ENCODE data around the gene C6. TPM values are rescaled to one million over a fixed set of nuclear protein-coding genes. Genes with fewer than 3 reads are reported as not detected.

Gene C6
- total and polyA plus RNA-seq, 2 donors (not counting 1 experiment from before 2014, with no cell fraction given), result 0.07 TPM; not detected in 1

DNA sequence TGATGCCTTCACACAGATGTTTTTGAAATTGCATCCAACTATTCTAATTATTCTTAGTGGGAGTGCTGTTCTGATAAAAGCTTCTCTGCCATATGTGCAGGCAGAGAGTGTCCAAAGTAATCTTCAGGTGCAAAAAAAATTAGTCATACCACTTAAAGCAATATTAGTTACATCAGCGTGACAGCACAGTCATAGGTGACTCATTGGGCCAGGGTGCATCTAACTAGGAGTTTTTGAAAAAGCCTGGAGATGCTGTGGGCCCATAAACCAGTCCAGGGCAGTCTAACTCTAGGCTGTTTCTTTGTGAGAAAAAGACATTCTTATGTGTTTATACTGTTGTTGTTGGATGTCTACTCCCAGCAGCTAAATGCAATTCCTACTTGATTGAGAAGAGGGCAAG, 33.0 kb upstream of the C6 start:
- TF ChIP-seq, protein P1, sequence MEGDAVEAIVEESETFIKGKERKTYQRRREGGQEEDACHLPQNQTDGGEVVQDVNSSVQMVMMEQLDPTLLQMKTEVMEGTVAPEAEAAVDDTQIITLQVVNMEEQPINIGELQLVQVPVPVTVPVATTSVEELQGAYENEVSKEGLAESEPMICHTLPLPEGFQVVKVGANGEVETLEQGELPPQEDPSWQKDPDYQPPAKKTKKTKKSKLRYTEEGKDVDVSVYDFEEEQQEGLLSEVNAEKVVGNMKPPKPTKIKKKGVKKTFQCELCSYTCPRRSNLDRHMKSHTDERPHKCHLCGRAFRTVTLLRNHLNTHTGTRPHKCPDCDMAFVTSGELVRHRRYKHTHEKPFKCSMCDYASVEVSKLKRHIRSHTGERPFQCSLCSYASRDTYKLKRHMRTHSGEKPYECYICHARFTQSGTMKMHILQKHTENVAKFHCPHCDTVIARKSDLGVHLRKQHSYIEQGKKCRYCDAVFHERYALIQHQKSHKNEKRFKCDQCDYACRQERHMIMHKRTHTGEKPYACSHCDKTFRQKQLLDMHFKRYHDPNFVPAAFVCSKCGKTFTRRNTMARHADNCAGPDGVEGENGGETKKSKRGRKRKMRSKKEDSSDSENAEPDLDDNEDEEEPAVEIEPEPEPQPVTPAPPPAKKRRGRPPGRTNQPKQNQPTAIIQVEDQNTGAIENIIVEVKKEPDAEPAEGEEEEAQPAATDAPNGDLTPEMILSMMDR (conservative IDR thresholded peaks at IDR 0.05 in 1 of 2, IDR thresholded peaks at IDR 0.05 in 1 of 2; ENCODE audit: low read depth in 1 of 2, low read length in 2 of 2), result no peak
- TF ChIP-seq EZH2 (IDR thresholded peaks at IDR 0.05; ENCODE audit: low read length, missing control alignments), result no peak
- Histone ChIP-seq H3K4me1 (ENCODE audit: control insufficient read depth, extremely low read depth, insufficient read depth, low read length) (no peaks in the 10 kb centered on the region), H3K27ac (ENCODE audit: insufficient read depth, low read length) (no peak overlapping the region), H4K20me1 (ENCODE audit: control insufficient read depth, extremely low read depth, insufficient read depth, low read length) (no peaks in the 10 kb centered on the region), H3K27me3 (ENCODE audit: control insufficient read depth, insufficient read depth, low read length) (no peaks in the 10 kb centered on the region), H3K36me3 (ENCODE audit: control insufficient read depth, insufficient read depth, low read length) (no peaks in the 10 kb centered on the region), H3K79me2 (ENCODE audit: control insufficient read depth, insufficient read depth, low read length) (no peaks in the 10 kb centered on the region), H3K4me2 (ENCODE audit: extremely low read depth, insufficient read depth, low read length) (no peak overlapping the region), H3K4me3 (replicated peaks in 1 of 4; ENCODE audit: control extremely low read depth in 1 of 4, insufficient read depth in 1 of 4, low read depth in 3 of 4, low read length in 4 of 4) (no peak overlapping the region), H3K9ac (ENCODE audit: insufficient read depth, low read length) (no peak overlapping the region), H2AFZ (ENCODE audit: low read length) (no peak overlapping the region), H3K9me3 (ENCODE audit: control insufficient read depth, insufficient read depth, low read depth, low read length) (no peaks in the 10 kb centered on the region)
- peak; percentile 85 to 94 for DNase-seq (ENCODE audit: low read depth in 2 of 2)

DNA sequence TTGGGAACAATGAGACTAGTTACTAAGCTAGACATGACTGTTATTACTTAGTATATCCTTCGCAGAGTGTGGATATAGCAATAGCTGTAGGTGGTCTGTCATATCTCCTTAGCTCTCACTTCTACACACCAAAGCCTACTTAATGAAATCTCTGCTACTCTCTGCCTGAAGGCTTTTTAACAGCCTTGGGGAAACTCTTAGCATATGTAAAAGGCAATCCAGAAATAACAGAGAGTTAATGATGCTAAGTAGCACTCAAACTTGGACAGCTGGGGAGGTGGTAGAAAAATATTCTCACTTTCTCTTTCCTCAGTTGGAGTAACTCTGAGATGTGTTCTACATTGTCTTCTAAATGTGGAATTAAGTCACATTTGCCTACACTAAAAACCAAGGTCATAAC, 30.2 kb upstream of the C6 start:
- Histone ChIP-seq H3K9ac (ENCODE audit: insufficient read depth, low read length) (no peak overlapping the region), H3K36me3 (ENCODE audit: control insufficient read depth, insufficient read depth, low read length) (no peaks in the 10 kb centered on the region), H3K27ac (ENCODE audit: insufficient read depth, low read length) (no peak overlapping the region), H2AFZ (ENCODE audit: low read length) (no peak overlapping the region), H3K9me3 (ENCODE audit: control insufficient read depth, insufficient read depth, low read depth, low read length) (no peaks in the 10 kb centered on the region), H3K4me2 (ENCODE audit: extremely low read depth, insufficient read depth, low read length) (no peak overlapping the region), H3K79me2 (ENCODE audit: control insufficient read depth, insufficient read depth, low read length) (no peaks in the 10 kb centered on the region), H3K4me1 (ENCODE audit: control insufficient read depth, extremely low read depth, insufficient read depth, low read length) (no peaks in the 10 kb centered on the region), H3K27me3 (ENCODE audit: control insufficient read depth, insufficient read depth, low read length) (no peaks in the 10 kb centered on the region), H4K20me1 (ENCODE audit: control insufficient read depth, extremely low read depth, insufficient read depth, low read length) (no peaks in the 10 kb centered on the region), H3K4me3 (replicated peaks in 1 of 4; ENCODE audit: control extremely low read depth in 1 of 4, insufficient read depth in 1 of 4, low read depth in 3 of 4, low read length in 4 of 4) (no peak overlapping the region)
- no peak for DNase-seq (ENCODE audit: low read depth in 2 of 2)
- TF ChIP-seq, protein P1 (conservative IDR thresholded peaks at IDR 0.05 in 1 of 2, IDR thresholded peaks at IDR 0.05 in 1 of 2; ENCODE audit: low read depth in 1 of 2, low read length in 2 of 2), result no peak
- no peak for TF ChIP-seq EZH2 (IDR thresholded peaks at IDR 0.05; ENCODE audit: low read length, missing control alignments)

- TF ChIP-seq, protein P1 (conservative IDR thresholded peaks at IDR 0.05 in 1 of 2, IDR thresholded peaks at IDR 0.05 in 1 of 2; ENCODE audit: low read depth in 1 of 2, low read length in 2 of 2), result no peak
- no peak for TF ChIP-seq EZH2 (IDR thresholded peaks at IDR 0.05; ENCODE audit: low read length, missing control alignments)
- no peaks in the 10 kb centered on the region for H3K4me1 ChIP-seq (ENCODE audit: control insufficient read depth, extremely low read depth, insufficient read depth, low read length)
Measured at GRCh38 chr5:41240985-41241384, 27.7 kb upstream of the C6 start.

More at GRCh38 chr5:41240985-41241384, 27.7 kb upstream of the C6 start:
- Histone ChIP-seq H3K4me2 (ENCODE audit: extremely low read depth, insufficient read depth, low read length) (no peak overlapping the region), H2AFZ (ENCODE audit: low read length) (no peak overlapping the region), H3K9ac (ENCODE audit: insufficient read depth, low read length) (no peak overlapping the region), H4K20me1 (ENCODE audit: control insufficient read depth, extremely low read depth, insufficient read depth, low read length) (no peaks in the 10 kb centered on the region), H3K36me3 (ENCODE audit: control insufficient read depth, insufficient read depth, low read length) (no peaks in the 10 kb centered on the region), H3K4me3 (replicated peaks in 1 of 4; ENCODE audit: control extremely low read depth in 1 of 4, insufficient read depth in 1 of 4, low read depth in 3 of 4, low read length in 4 of 4) (no peak overlapping the region), H3K79me2 (ENCODE audit: control insufficient read depth, insufficient read depth, low read length) (no peaks in the 10 kb centered on the region), H3K27ac (ENCODE audit: insufficient read depth, low read length) (no peak overlapping the region), H3K27me3 (ENCODE audit: control insufficient read depth, insufficient read depth, low read length) (no peaks in the 10 kb centered on the region), H3K9me3 (ENCODE audit: control insufficient read depth, insufficient read depth, low read depth, low read length) (no peaks in the 10 kb centered on the region)
- DNase-seq (ENCODE audit: low read depth in 2 of 2), result no peak

Data from fibroblast of lung (primary cell).